HepG2 (cell line): ENCODE measurements around the gene CSKMT. TPM values are rescaled to one million over a fixed set of nuclear protein-coding genes. Genes with fewer than 3 reads are reported as not detected.
A peak's percentile ranks its signal among the peaks of the same experiment; 100 is the strongest.

ENCODE experiments used
- CEBPZ ChIP-seq: IDR thresholded peaks from 2 replicates; pipeline ENCODE4 v1.6.1; 2012; ENCODE audit warnings: low read length, improper control_type of control experiment
- CREB1 ChIP-seq, 2 experiments: fragments of 450-650 bp in 1 of 2; IDR thresholded peaks; 2 replicates each; pipeline ENCODE4 v1.6.1; 2016 to 2017; ENCODE audit warnings: control low read depth in 1 of 2, mild to moderate bottlenecking in 1 of 2, missing compliant biosample characterization in 1 of 2, missing genetic modification characterization in 1 of 2
- EHMT2 ChIP-seq: fragments of 200-600 bp; sonication (generic); IDR thresholded peaks from 2 replicates; pipeline ENCODE4 v1.7.0; 2017; ENCODE audit warnings: antibody characterized with exemption, low read depth, low read length, borderline replicate concordance
- KAT8 ChIP-seq: IDR thresholded peaks from 2 replicates; pipeline ENCODE4 v1.6.1; 2016; ENCODE audit warnings: missing genetic modification reagents, missing compliant biosample characterization
- NCOA1 ChIP-seq: sonication (generic); formaldehyde crosslinking; IDR thresholded peaks from 2 replicates; pipeline ENCODE4 v1.9.0; 2021; ENCODE audit warnings: missing genetic modification reagents
- NFE2L2 ChIP-seq: fragments of 150-350 bp; IDR thresholded peaks from 2 replicates; pipeline ENCODE4 v1.6.1; 2014; ENCODE audit warnings: low read length
- NKX3-1 ChIP-seq: sonication (generic); formaldehyde crosslinking; IDR thresholded peaks from 2 replicates; pipeline ENCODE4 v1.5.0; 2020; ENCODE audit warnings: missing genetic modification reagents
- NR2F1 ChIP-seq, 2 experiments: fragments of 450-650 bp in 1 of 2; formaldehyde crosslinking in 1 of 2; IDR thresholded peaks; 2 replicates each; pipeline versions ENCODE4 v1.5.0 to v1.6.1; 2016 to 2020; ENCODE audit warnings: mild to moderate bottlenecking in 1 of 2, missing compliant biosample characterization in 1 of 2, missing genetic modification reagents in 1 of 2, moderate library complexity in 1 of 2
- TBP ChIP-seq: sonication (generic); formaldehyde crosslinking; IDR thresholded peaks from 2 replicates; pipeline ENCODE4 v1.5.0; 2020; ENCODE audit warnings: missing genetic modification reagents
- ZFP82 ChIP-seq: sonication (generic); formaldehyde crosslinking; IDR thresholded peaks from 2 replicates; pipeline ENCODE4 v1.5.1; 2020; ENCODE audit warnings: mild to moderate bottlenecking, missing genetic modification reagents, borderline replicate concordance
- ZNF501 ChIP-seq: sonication (generic); formaldehyde crosslinking; IDR thresholded peaks from 2 replicates; pipeline ENCODE4 v1.5.1; 2020; ENCODE audit warnings: mild to moderate bottlenecking, moderate library complexity, missing genetic modification reagents
- ZSCAN21 ChIP-seq: sonication (generic); formaldehyde crosslinking; IDR thresholded peaks from 2 replicates; pipeline ENCODE4 v1.8.0; 2022; ENCODE audit warnings: mild to moderate bottlenecking, missing genetic modification reagents, moderate library complexity, borderline replicate concordance
- polyA plus RNA-seq, 8 experiments: library from polyadenylated mRNA; depleted of rRNA in 3 of 8; stranded (reverse) in 7 of 8; unstranded in 1 of 8; fragments of >200 nt; fragmentation: Illumina TruSeq in 4 of 8; extraction: Trizol in 4 of 8; gene quantifications; 2 replicates each; pipeline versions ENCODE4 v1.2.1 to v1.2.3, GENCODE V29; 2011 to 2016; ENCODE audit warnings: low read depth in 4 of 8, missing spikeins in 1 of 8, mixed read lengths in 1 of 8; ENCODE audit not compliant: insufficient read depth in 1 of 8
- total RNA-seq, 5 experiments: library from RNA; depleted of rRNA; stranded (reverse); fragments of >200 nt; fragmentation: Illumina TruSeq; extraction: Trizol; gene quantifications; 2 replicates each; pipeline ENCODE4 v1.2.3, GENCODE V29; 2016; ENCODE audit warnings: low read depth in 1 of 5

Gene CSKMT
- total and polyA plus RNA-seq, 2 of the 13 experiments (the other 11 are each of a cell fraction or from before 2014, with no cell fraction given): 7.6 to 31.8 TPM

- no peak for TF ChIP-seq ZNF501
- no peak for TF ChIP-seq CEBPZ
- TF ChIP-seq KAT8 (CRISPR knock-in tag): no peak
- no peak for TF ChIP-seq NFE2L2
- no peak for TF ChIP-seq TBP (CRISPR knock-in tag)
- no peak for TF ChIP-seq NKX3-1
- TF ChIP-seq CREB1 (IDR thresholded peaks at IDR 0.05): no peak
- TF ChIP-seq CREB1 (CRISPR knock-in tag; IDR thresholded peaks at IDR 0.05): peak; percentile 28; the same call in 1 of the 2 replicates
- TF ChIP-seq NR2F1 (CRISPR knock-in tag; IDR thresholded peaks at IDR 0.05): no peak
- no peak for TF ChIP-seq NCOA1 (CRISPR knock-in tag)
- no peak for TF ChIP-seq EHMT2
- TF ChIP-seq ZSCAN21 (CRISPR knock-in tag): peak; percentile 26; the same call in 1 of the 2 replicates
- TF ChIP-seq ZFP82 (CRISPR knock-in tag): no peak
- TF ChIP-seq, all 625 proteins: peak for 30
These were observed 6.1 kb downstream of the CSKMT start (continued) for GRCh38 chr11:62671236-62671607.
